MG63 (cell line): ENCODE measurements around the gene STKLD1. TPM values are rescaled to one million over a fixed set of nuclear protein-coding genes. Genes with fewer than 3 reads are reported as not detected.
A peak's percentile ranks its signal among the peaks of the same experiment; 100 is the strongest.
"Not testable (repeated sequence)": the region's sequence is repeated elsewhere in the genome, so short reads cannot be mapped to it uniquely, and the experiment has no call there.

Source experiments
- DNase-seq: peaks from one replicate; pipeline ENCODE4 v3.0.0-alpha.2; 2020
- H3K27me3 ChIP-seq: fragments of 250-450 bp; sonication (Bioruptor Pico); 2 replicates; pipeline ENCODE4 v1.5.1; 2020; ENCODE audit warnings: mild to moderate bottlenecking, moderate library complexity
- H3K36me3 ChIP-seq: fragments of 250-450 bp; sonication (Bioruptor Pico); 2 replicates; pipeline ENCODE4 v1.5.1; 2020; ENCODE audit warnings: mild to moderate bottlenecking, moderate library complexity
- H3K4me3 ChIP-seq: fragments of 250-450 bp; sonication (Bioruptor Pico); 2 replicates; pipeline ENCODE4 v1.5.1; 2020; ENCODE audit warnings: mild to moderate bottlenecking, moderate library complexity
- H3K9me3 ChIP-seq: fragments of 250-450 bp; sonication (Bioruptor Pico); 2 replicates; pipeline ENCODE4 v1.5.1; 2020; ENCODE audit warnings: mild to moderate bottlenecking, moderate library complexity
- total RNA-seq: library from RNA; depleted of rRNA; stranded (reverse); fragments of >200 nt; shearing (Covaris generic); gene quantifications from 2 replicates; pipeline ENCODE4 v1.2.3, GENCODE V29; 2014; ENCODE audit warnings: low replicate concordance

Gene STKLD1
- total RNA-seq, 1 experiment from 2014 or later, result not detected

DNA sequence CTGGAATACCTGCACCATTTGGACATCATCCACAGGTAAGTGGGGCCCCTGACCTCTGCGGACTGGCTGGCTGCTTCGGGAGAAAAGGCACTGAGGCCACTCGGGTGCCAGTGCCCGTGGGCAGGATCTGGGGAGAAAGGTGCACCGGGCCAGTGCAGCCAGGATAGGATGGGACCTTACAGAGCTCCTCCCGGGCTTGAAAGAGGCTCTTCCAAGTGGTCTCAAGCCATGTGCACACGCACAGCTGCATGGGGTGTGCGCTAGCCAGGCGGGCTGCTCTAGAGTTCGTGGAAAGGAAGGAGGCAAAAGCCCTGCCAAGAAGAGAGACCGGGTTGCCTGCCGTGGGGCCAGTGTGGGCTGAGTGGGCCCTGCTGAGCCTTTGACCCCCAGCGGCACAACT, 13.4 kb downstream of the STKLD1 start:
- H3K36me3 ChIP-seq, result no peaks in the 10 kb centered on the region
- no peak overlapping the region for H3K4me3 ChIP-seq
- no peaks in the 10 kb centered on the region for H3K27me3 ChIP-seq
- DNase-seq, result no peak
- H3K9me3 ChIP-seq, result no peaks in the 10 kb centered on the region

DNA sequence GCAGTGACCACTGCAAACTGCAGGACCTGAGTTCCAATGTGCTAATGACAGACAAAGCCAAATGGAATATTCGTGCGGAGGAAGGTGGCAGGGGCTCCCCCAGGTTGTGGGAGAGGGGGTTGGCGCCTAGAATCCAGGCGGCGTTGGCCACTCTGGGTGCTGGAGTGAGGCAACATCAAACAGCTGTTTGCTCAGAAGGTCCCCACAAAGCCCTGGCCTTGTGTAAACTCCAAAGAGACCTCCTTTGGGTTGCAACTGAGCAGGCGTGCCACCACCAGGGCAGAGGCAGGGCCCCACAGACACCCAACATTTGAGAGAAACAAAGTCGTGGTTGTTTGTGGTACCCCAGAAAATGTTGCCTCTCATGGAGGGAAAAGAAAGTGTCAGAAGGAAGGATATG, 14.5 kb downstream of the STKLD1 start:
- Histone ChIP-seq H3K4me3 (no peak overlapping the region), H3K36me3 (no peaks in the 10 kb centered on the region)

DNA sequence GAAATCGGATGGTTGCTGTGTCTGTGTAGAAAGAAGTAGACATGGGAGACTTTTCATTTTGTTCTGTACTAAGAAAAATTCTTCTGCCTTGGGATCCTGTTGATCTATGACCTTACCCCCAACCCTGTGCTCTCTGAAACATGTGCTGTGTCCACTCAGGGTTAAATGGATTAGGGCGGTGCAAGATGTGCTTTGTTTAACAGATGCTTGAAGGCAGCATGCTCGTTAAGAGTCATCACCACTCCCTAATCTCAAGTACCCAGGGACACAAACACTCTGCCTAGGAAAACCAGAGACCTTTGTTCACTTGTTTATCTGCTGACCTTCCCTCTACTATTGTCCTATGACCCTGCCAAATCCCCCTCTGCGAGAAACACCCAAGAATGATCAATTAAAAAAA, 15.3 kb downstream of the STKLD1 start:
- H3K36me3 ChIP-seq, H3K9me3 ChIP-seq, DNase-seq, H3K4me3 ChIP-seq, H3K27me3 ChIP-seq: not testable (repeated sequence)

More for the DNA sequence above, 14.5 kb downstream of the STKLD1 start:
- no peak for DNase-seq
- H3K9me3 ChIP-seq, result no peaks in the 10 kb centered on the region
- H3K27me3 ChIP-seq, result no peaks in the 10 kb centered on the region

DNA sequence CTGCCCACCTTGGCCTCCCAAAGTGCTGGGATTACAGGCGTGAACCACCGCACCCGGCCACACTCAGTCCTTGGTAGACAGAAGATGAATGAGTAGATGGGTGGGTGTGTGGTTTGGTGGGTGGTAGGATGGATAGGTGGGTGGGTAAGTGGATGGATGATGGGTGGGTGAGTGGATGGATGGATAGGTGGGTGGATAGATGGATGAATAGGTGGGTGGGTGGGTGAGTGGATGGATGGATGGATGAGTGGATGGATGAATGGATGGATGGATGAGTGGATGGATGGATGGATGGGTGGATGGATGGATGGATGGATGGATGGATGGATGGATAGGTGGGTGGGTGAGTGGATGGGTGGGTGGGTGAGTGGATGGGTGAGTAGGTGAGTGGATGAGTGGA, 16.1 kb downstream of the STKLD1 start:
- H3K4me3 ChIP-seq, DNase-seq, H3K27me3 ChIP-seq, H3K9me3 ChIP-seq, H3K36me3 ChIP-seq: not testable (repeated sequence)

DNA sequence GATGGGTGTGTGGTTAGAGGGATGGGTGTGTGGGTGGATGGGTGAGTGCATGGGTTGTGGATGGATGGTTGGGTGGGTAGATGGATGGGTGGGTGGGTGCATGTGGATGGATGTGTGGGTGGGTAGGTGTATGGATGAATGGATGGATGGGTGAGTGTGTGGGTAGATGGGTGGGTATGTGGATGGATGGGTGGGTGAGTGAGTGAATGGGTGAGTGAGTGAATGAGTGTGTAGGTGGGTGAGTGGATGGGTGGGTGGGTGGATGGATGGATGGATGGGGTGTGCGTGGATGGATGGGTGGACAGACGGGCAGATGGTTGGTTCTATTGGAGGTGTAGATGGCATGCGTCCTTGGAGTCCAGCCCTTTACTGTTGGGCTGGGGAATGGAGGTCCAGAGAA, 17.2 kb downstream of the STKLD1 start:
- Histone ChIP-seq H3K4me3 (no peak overlapping the region), H3K27me3 (peaks cover 3% of the 10 kb centered on the region; the same call in 1 of the 2 replicates), H3K36me3 (no peaks in the 10 kb centered on the region), H3K9me3 (no peaks in the 10 kb centered on the region)
- DNase-seq, result no peak

DNA sequence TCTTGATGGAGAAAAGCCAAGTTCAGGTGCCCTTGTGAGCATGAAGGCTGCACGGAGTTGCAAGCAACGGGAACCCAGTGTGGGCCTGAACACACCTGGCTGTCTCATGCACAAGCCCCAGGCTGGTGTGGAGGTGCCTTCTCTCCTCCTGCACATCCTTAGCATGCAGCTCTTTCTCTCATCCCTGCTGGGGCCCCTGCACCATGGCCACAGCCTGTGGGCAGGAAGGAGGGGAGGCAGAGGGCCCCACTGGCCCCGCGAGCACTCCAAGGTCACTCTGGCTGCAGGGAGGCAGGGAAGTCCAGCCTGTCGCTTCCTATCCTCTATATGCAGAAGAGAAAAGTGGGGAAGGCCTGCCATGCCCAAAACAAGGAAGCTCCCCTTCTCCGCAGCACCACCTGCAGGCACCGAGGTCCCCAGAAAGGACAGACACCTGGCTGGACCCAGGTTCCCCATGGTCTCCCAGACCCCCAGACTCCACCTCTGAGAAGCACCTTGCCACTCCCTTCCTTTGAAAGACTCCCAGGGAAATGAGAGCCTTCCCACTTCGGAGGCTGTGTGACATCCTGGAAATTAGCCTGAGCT, 18.6 kb downstream of the STKLD1 start:
- DNase-seq, result no peak
- H3K9me3 ChIP-seq, result no peaks in the 10 kb centered on the region
- H3K4me3 ChIP-seq, result no peak overlapping the region
- H3K27me3 ChIP-seq, result peaks cover 3% of the 10 kb centered on the region; the same call in 1 of the 2 replicates
- H3K36me3 ChIP-seq, result no peaks in the 10 kb centered on the region

DNA sequence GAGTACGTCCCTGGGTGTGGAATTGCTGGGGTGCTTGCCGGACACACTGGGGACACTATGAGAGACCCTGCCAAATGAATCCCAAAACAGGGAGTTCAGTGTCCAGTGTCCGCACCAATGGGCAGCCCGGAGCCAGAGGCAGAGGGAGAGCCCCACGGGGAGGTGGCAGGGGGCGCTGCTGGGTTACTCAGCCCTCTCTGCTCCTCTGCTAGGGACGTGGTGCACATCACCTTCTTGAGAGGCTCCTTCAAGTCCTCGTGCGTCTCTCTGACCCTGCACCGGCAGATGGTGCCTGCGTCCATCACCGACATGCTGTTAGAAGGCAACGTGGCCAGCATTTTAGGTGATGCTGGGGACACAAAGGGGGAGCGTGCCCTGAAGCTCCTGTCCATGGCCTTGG, 20.8 kb downstream of the STKLD1 start:
- H3K27me3 ChIP-seq, result peaks cover 3% of the 10 kb centered on the region; the same call in 1 of the 2 replicates
- no peaks in the 10 kb centered on the region for H3K9me3 ChIP-seq
- peak; percentile 45 for DNase-seq
- no peaks in the 10 kb centered on the region for H3K36me3 ChIP-seq
- H3K4me3 ChIP-seq, result no peak overlapping the region

DNA sequence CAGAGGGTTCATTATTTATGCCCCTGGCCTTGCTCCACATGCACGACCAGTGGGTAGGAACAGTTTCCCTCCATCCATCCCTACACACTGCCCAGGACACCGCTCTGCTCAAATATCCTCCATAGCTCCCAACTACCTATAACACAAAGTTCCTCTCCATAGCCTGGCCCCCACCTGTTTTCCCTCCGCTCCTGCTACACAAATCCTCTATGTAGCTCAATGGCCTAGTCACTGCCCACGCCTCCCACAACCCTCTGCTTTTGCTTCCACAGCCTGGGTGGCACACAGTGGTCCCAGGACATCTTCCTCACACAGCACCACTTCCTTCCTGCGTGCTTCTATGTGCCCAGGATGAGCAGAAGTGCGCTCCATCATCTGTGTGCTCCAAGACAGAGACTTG, 21.2 kb downstream of the STKLD1 start:
- Histone ChIP-seq H3K4me3 (no peak overlapping the region), H3K9me3 (no peaks in the 10 kb centered on the region), H3K27me3 (peaks cover 3% of the 10 kb centered on the region; the same call in 1 of the 2 replicates), H3K36me3 (no peaks in the 10 kb centered on the region)
- no peak for DNase-seq

DNA sequence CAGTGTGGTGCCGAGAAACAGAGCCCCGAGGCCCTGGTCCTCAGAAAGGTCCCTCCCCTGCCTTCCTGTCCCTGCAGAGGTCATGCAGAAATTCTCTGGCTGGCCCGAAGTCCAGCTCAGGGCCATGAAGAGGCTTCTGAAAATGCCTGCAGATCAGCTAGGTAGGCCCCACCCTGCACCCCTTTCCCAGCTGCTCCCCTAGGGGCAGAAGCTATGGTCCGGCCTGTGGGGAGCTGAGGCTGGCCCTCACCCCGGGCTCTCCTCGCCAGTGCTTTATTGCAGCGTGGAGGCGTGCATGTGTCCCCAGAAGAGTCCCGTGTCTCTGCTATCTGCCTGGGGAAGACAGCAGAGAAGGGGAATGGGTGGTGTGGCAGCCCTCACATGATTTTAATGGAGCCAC, 21.7 kb downstream of the STKLD1 start:
- no peak for DNase-seq
- H3K36me3 ChIP-seq, result no peaks in the 10 kb centered on the region
- H3K4me3 ChIP-seq, result no peak overlapping the region
- peaks cover 3% of the 10 kb centered on the region; the same call in 1 of the 2 replicates for H3K27me3 ChIP-seq
- no peaks in the 10 kb centered on the region for H3K9me3 ChIP-seq

DNA sequence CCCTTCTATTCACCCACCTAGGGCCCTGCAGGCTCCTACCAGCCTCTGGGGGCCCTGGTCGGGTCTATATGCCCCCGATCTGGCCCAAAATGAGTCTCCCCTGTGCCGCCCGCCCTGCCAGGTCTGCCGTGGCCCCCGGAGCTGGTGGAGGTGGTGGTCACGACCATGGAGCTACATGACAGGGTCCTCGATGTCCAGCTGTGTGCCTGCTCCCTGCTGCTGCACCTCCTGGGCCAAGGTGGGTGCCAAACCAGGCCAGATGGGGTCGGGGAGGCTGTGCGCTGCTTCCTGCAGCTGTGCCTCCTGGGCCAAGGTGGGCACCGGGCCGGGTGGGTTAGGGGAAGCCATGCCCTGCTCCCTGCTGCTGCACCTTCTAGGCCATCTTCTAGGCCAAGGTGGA, 24.1 kb downstream of the STKLD1 start:
- Histone ChIP-seq H3K9me3 (no peaks in the 10 kb centered on the region), H3K4me3 (no peak overlapping the region), H3K36me3 (peaks cover 2% of the 10 kb centered on the region), H3K27me3 (peaks cover 3% of the 10 kb centered on the region; the same call in 1 of the 2 replicates)
- no peak for DNase-seq

DNA sequence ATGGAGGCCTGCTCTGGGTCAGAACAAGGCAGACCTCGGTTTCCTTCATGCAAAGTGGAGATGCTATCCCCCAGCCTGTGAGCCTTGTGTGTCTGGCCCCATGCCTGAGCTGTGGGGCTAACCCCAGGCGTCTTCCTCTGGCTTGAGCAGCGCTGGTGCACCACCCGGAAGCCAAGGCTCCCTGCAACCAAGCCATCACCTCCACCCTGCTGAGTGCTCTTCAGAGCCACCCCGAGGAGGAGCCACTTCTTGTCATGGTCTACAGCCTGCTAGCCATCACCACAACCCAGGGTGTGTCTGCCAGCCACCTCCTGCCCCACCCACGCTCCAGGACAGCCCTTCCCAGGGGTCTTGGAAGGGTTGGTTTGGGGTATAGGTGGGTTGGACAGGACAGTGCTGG, 25.4 kb downstream of the STKLD1 start:
- Histone ChIP-seq H3K4me3 (no peak overlapping the region), H3K27me3 (no peaks in the 10 kb centered on the region; the same call in 1 of the 2 replicates), H3K9me3 (no peaks in the 10 kb centered on the region), H3K36me3 (peaks cover 15% of the 10 kb centered on the region)
- DNase-seq, result no peak

DNA sequence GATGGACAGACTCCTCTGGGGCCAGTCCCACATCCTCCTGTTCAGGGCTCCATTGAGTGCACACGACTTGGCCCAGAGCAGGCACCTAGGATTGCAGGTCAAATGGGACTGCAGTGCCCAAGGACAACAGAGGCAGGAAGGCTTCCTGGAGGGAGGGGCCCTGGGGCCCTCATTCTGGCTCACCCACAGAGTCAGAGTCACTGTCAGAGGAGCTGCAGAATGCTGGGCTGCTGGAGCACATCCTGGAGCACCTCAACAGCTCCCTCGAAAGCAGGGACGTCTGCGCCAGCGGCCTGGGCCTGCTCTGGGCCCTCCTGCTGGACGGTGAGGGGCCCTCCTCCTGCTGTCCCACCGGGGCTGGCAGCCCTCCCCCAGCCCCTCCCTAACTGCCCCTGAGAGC, 26.5 kb downstream of the STKLD1 start:
- H3K9me3 ChIP-seq, result no peaks in the 10 kb centered on the region
- H3K4me3 ChIP-seq, result no peak overlapping the region
- H3K36me3 ChIP-seq, result peaks cover 25% of the 10 kb centered on the region
- DNase-seq, result no peak
- no peaks in the 10 kb centered on the region for H3K27me3 ChIP-seq

DNA sequence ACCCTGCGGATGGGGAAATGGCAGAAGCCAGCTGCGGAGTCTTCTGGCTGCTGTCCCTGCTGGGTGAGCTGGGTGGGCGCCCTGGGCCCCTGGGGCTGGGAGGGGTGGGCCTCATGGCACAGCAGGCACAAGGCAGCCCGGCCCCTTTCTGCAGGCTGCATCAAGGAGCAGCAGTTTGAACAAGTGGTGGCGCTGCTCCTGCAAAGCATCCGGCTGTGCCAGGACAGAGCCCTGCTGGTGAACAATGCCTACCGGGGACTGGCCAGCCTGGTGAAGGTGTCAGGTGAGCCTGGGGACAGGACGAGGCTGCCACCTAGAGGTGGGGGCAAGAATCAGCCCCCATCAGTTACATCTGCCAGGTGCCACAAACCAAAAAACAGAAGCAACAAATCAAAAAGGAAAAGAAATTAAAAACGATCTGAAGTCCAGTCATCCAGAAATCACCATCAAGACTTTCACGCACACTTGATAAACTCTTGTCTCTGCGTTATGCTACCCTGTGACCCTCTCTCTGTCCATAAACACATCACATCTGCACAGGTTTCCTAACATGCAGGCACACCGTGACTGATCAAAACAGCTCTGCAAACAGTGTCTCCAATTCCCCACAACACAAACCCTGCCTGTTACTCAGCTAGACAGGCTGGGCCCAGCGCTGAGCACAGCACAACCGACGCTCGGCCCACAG, 27.7 kb downstream of the STKLD1 start:
- H3K27me3 ChIP-seq, result no peaks in the 10 kb centered on the region
- H3K36me3 ChIP-seq, result peaks cover 31% of the 10 kb centered on the region
- DNase-seq, result no peak
- H3K9me3 ChIP-seq, result no peaks in the 10 kb centered on the region
- H3K4me3 ChIP-seq, result no peak overlapping the region

DNA sequence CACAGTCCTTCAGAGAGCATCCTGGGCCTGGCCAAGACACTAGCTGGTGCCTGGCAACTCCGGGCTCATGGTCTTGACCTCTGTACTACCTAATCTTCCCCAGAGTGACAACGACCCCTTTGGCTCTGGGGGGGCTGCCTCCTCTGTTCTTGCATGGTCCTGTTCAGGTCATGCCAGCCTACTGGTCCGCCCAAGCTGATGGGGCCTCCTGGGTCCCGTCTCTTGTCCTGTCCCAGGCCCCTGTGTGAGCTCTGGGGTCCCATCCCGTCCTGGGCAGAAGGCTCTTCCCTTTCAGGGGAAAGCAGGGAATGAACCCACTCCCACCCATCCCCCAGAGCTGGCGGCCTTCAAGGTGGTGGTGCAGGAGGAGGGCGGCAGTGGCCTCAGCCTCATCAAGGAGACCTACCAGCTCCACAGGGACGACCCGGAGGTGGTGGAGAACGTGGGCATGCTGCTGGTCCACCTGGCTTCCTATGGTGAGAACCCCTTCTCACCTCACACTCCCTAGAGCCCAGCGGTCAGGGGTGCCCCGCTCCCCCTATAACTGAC, 28.4 kb downstream of the STKLD1 start:
- DNase-seq, result no peak
- Histone ChIP-seq H3K27me3 (no peaks in the 10 kb centered on the region), H3K4me3 (no peak overlapping the region), H3K9me3 (no peaks in the 10 kb centered on the region), H3K36me3 (peaks cover 32% of the 10 kb centered on the region)

DNA sequence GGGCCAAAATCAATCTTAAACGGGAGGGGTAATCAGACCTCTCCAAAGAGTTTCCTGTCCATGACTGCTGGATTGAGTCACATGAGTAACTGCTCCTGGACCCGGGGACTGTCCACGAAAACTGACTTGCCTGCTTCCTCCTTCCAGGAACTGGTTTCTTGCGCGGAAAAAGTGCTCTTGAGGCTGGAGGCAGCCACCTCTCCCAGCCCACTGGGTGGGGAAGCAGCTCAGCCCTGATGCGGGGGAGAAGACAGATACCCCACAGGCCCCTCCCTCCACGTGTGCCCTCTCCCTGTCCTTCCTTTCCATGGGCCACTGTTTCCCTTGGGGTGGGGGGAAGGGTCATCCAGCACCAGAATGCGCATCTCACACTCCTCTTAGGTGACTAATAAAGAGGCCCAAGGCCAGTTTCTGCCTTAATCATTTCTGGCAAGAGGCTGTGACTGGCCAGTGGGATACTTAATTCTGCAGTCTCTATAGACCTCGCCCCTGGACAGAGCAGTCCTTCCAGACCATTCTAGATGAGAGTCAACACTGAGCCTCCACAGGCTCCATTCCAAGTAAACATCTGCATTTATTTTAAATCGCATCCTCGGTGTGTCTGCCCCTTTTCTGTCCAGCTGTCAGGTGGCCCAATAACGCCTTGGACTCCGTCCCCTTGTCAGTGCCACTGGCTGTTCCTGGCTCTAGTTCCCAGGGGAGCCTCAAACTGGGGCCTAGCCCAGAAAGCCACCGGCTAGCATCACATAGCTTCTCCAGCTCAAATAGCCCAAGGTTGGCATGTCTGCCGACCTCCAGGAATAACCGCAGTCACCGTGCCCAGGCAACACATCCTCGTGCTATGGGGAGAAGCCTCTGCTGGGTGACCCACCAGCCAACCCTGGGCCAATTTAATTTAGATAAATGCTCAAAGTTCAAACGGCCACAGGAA, 29.6 kb downstream of the STKLD1 start:
- H3K4me3 ChIP-seq, result no peak overlapping the region
- no peaks in the 10 kb centered on the region for H3K9me3 ChIP-seq
- DNase-seq, result no peak
- peaks cover 40% of the 10 kb centered on the region for H3K36me3 ChIP-seq
- H3K27me3 ChIP-seq, result no peaks in the 10 kb centered on the region

DNA sequence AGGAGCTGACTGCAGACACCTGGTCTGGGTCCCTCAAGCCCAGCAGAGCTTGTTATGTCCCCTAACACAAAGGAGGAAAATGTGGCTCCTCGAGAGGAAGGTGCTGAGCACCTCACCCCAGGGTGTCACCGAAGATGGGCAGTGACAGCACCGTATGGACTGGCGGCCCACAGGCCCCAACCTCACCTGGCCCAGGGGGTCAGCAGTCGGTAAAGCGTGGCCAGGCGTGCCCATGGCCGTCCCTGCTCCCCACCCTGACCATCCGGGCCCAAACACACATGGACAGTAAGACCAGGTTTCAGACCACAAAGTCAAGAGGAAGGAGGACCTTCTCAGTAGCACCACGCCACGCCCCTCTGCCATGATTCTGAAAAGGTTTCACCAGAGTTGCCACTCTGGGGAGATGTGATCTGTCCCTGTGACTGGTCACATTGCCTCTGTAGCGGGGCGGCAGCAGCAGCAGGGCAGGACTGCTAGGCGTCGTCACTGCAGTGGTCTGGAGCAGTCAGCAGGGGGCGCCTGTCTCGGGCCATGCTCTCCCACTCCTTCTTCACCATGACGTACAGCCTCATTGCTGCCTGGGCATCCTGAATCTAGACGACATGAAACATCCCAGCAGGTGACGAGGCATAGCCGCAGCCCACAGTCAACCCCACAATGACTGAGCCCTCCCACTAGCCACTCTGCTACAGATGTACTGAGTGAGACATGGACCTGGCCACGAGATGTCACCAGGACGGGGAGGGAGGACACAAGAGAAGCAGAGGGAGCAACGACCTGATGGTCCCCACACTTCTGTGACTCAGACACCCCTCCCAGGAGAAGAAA, 30.5 kb downstream of the STKLD1 start:
- Histone ChIP-seq H3K27me3 (no peaks in the 10 kb centered on the region), H3K9me3 (no peaks in the 10 kb centered on the region), H3K4me3 (no peak overlapping the region), H3K36me3 (peaks cover 46% of the 10 kb centered on the region)
- DNase-seq, result peak; percentile 53
